WTC11 (cell line): ENCODE measurements around the gene IL10. TPM values are rescaled to one million over a fixed set of nuclear protein-coding genes. Genes with fewer than 3 reads are reported as not detected.
A peak's percentile ranks its signal among the peaks of the same experiment; 100 is the strongest.

Source experiments
- ATAC-seq: fragments of 200-7000 bp; cut with Tn5 transposase; 2 replicates; pipeline ENCODE4 v1.10.0; 2021; ENCODE audit warnings: mild to moderate bottlenecking, moderate library complexity
- Bru-seq: library from RNA; stranded (reverse); fragments of 400-500 nt; gene quantifications from one replicate; lab custom pipeline; 2021; lab: Mats Ljungman, UMichigan
- CTCF ChIA-PET: fragments of 300-600 bp; sonication (Branson Sonifier 250); formaldehyde crosslinking; loops from one replicate; lab custom pipeline; 2021; ENCODE audit warnings: antibody characterized with exemption; lab: Charles Lee
- POLR2A ChIA-PET: fragments of 350-600 bp; sonication (Branson Sonifier 250); formaldehyde crosslinking; loops from one replicate; lab custom pipeline; 2021; ENCODE audit warnings: antibody characterized with exemption; lab: Charles Lee
- DNase-seq: peaks from one replicate; pipeline ENCODE4 v3.0.0; 2021; ENCODE audit warnings: low spot score
- H3K27ac Mint-ChIP-seq: 2 replicates; pipeline ENCODE4 v1.8.0; 2021; ENCODE audit warnings: mixed read lengths
- H3K27me3 Mint-ChIP-seq: 2 replicates; pipeline ENCODE4 v1.8.0; 2021; ENCODE audit warnings: low read depth, mild to moderate bottlenecking, moderate library complexity, mixed read lengths
- H3K36me3 Mint-ChIP-seq: 2 replicates; pipeline ENCODE4 v1.8.0; 2021; ENCODE audit warnings: mixed read lengths
- H3K4me1 Mint-ChIP-seq: 2 replicates; pipeline ENCODE4 v1.8.0; 2022; ENCODE audit warnings: mixed read lengths
- H3K4me3 Mint-ChIP-seq: 2 replicates; pipeline ENCODE4 v1.8.0; 2021; ENCODE audit warnings: mild to moderate bottlenecking, moderate library complexity, mixed read lengths
- H3K9me3 Mint-ChIP-seq: 2 replicates; pipeline ENCODE4 v1.8.0; 2021; ENCODE audit warnings: mixed read lengths
- AR ChIP-seq: fragments of 250-450 bp; sonication (Bioruptor Pico); IDR thresholded peaks from 2 replicates; pipeline ENCODE4 v1.9.0; 2021; ENCODE audit warnings: mild to moderate bottlenecking
- ATF3 ChIP-seq: sonication (generic); formaldehyde crosslinking; conservative IDR thresholded peaks from 2 replicates; pipeline ENCODE4 v1.8.1; 2022; ENCODE audit warnings: mild to moderate bottlenecking, missing genetic modification reagents
- ERG ChIP-seq: fragments of 250-450 bp; sonication (Bioruptor Pico); IDR thresholded peaks from 2 replicates; pipeline ENCODE4 v1.8.0; 2021; ENCODE audit warnings: mild to moderate bottlenecking
- FOXP4 ChIP-seq: sonication (generic); formaldehyde crosslinking; IDR thresholded peaks from 2 replicates; pipeline ENCODE4 v1.8.0; 2022; ENCODE audit warnings: mild to moderate bottlenecking, missing genetic modification reagents
- IRF1 ChIP-seq: sonication (generic); formaldehyde crosslinking; IDR thresholded peaks from 2 replicates; pipeline ENCODE4 v1.8.0; 2023; ENCODE audit warnings: missing genetic modification reagents
- MLX ChIP-seq: sonication (generic); formaldehyde crosslinking; IDR thresholded peaks from 2 replicates; pipeline ENCODE4 v1.8.1; 2023; ENCODE audit warnings: mild to moderate bottlenecking, missing genetic modification reagents, moderate library complexity
- NFE2L1 ChIP-seq: sonication (generic); formaldehyde crosslinking; IDR thresholded peaks from 2 replicates; pipeline ENCODE4 v1.8.1; 2023; ENCODE audit warnings: missing genetic modification reagents
- NR3C1 ChIP-seq: sonication (generic); formaldehyde crosslinking; conservative IDR thresholded peaks from 2 replicates; pipeline ENCODE4 v1.8.1; 2023; ENCODE audit warnings: low read depth, mild to moderate bottlenecking, missing genetic modification reagents
- PREB ChIP-seq: sonication (generic); formaldehyde crosslinking; IDR thresholded peaks from 2 replicates; pipeline ENCODE4 v1.8.1; 2022; ENCODE audit warnings: mild to moderate bottlenecking, missing genetic modification reagents, moderate library complexity, borderline replicate concordance
- RORB ChIP-seq: fragments of 250-450 bp; sonication (Bioruptor Pico); IDR thresholded peaks from 2 replicates; pipeline ENCODE4 v1.9.0; 2021; ENCODE audit warnings: mild to moderate bottlenecking
- SMAD3 ChIP-seq: sonication (generic); formaldehyde crosslinking; IDR thresholded peaks from 2 replicates; pipeline ENCODE4 v1.8.0; 2022; ENCODE audit warnings: missing genetic modification reagents, mild to moderate bottlenecking, borderline replicate concordance
- SMAD4 ChIP-seq: sonication (generic); formaldehyde crosslinking; IDR thresholded peaks from 2 replicates; pipeline ENCODE4 v1.8.0; 2022; ENCODE audit warnings: mild to moderate bottlenecking, missing genetic modification reagents
- SP1 ChIP-seq: sonication (generic); formaldehyde crosslinking; conservative IDR thresholded peaks from 2 replicates; pipeline ENCODE4 v1.8.1; 2022; ENCODE audit warnings: missing genetic modification reagents
- TCF7 ChIP-seq: sonication (generic); formaldehyde crosslinking; IDR thresholded peaks from 2 replicates; pipeline ENCODE4 v1.8.0; 2022; ENCODE audit warnings: mild to moderate bottlenecking, low read depth, missing genetic modification reagents, moderate library complexity
- TEAD1 ChIP-seq: sonication (generic); formaldehyde crosslinking; IDR thresholded peaks from 2 replicates; pipeline ENCODE4 v1.8.0; 2022; ENCODE audit warnings: mild to moderate bottlenecking, missing genetic modification reagents
- TEAD4 ChIP-seq: sonication (generic); formaldehyde crosslinking; IDR thresholded peaks from 2 replicates; pipeline ENCODE4 v1.8.0; 2022; ENCODE audit warnings: mild to moderate bottlenecking, missing genetic modification reagents
- ZBTB43 ChIP-seq: sonication (generic); formaldehyde crosslinking; IDR thresholded peaks from 2 replicates; pipeline ENCODE4 v1.8.1; 2023; ENCODE audit warnings: mild to moderate bottlenecking, missing genetic modification reagents
- ZMAT4 ChIP-seq: fragments of 250-450 bp; sonication (Bioruptor Pico); IDR thresholded peaks from 2 replicates; pipeline ENCODE4 v1.9.0; 2021; ENCODE audit warnings: mild to moderate bottlenecking
- ZNF232 ChIP-seq: sonication (generic); formaldehyde crosslinking; IDR thresholded peaks from 2 replicates; pipeline ENCODE4 v1.8.0; 2022; ENCODE audit warnings: mild to moderate bottlenecking, missing genetic modification reagents
- ZNF263 ChIP-seq: sonication (generic); formaldehyde crosslinking; IDR thresholded peaks from 2 replicates; pipeline ENCODE4 v1.8.1; 2022; ENCODE audit warnings: low read depth, mild to moderate bottlenecking, moderate library complexity, missing genetic modification reagents
- ZNF423 ChIP-seq: fragments of 250-450 bp; sonication (Bioruptor Pico); IDR thresholded peaks from 2 replicates; pipeline ENCODE4 v2.1.2; 2022; ENCODE audit warnings: mild to moderate bottlenecking, moderate library complexity
- ZSCAN18 ChIP-seq: fragments of 250-450 bp; sonication (Bioruptor Pico); IDR thresholded peaks from 2 replicates; pipeline ENCODE4 v2.1.2; 2022; ENCODE audit warnings: mild to moderate bottlenecking, moderate library complexity
- long read RNA-seq, 3 experiments: library from RNA in 1 of 3; library from capped mRNA in 1 of 3; library from polyadenylated mRNA in 1 of 3; unstranded in 2 of 3; stranded (forward) in 1 of 3; transcript quantifications; one replicate each; pipeline ENCODE4 v2.0.0, GENCODE V29; 2021
- total RNA-seq: library from RNA; stranded (reverse); gene quantifications from 3 replicates; pipeline ENCODE4 v1.2.3, GENCODE V29; 2021

IL10 gene
- total RNA-seq: not detected in 3 replicates
- Bru-seq, nascent RNA: not detected
- long read RNA-seq, experiment 1: 0 reads
- long read RNA-seq, experiment 2: 0 reads
- long read RNA-seq, experiment 3: 0 reads

GRCh38 chr1:206772243-206772937, at the start of gene IL10:
IL10 (minus strand) TSS chr1:206772494; CDS start chr1:206772435, 59 bp downstream.
- no peak for TF ChIP-seq SP1
- TF ChIP-seq ZNF263 (CRISPR knock-in tag): no peak
- no peak for TF ChIP-seq ZNF232 (CRISPR knock-in tag)
- no peak for TF ChIP-seq ZMAT4 (CRISPR knock-in tag)
- TF ChIP-seq AR (CRISPR knock-in tag): no peak
- no peak for TF ChIP-seq RORB (CRISPR knock-in tag)
- TF ChIP-seq PREB (CRISPR knock-in tag): no peak
- no peak for TF ChIP-seq MLX
- no peak for TF ChIP-seq ZBTB43 (CRISPR knock-in tag)
- TF ChIP-seq ERG (CRISPR knock-in tag): no peak
- TF ChIP-seq TEAD4 (CRISPR knock-in tag): no peak
- TF ChIP-seq NFE2L1 (CRISPR knock-in tag): no peak
- ChIA-PET POLR2A (no interaction called here), CTCF (interaction anchor here (1.1 to 3.8 kb wide), 3 partner anchors 11 to 37 kb away, joined by 3 to 16 read pairs (median 3); no protein-coding TSS in a partner anchor)
- Mint-ChIP-seq H3K36me3 (no peaks in the 10 kb centered on the region), H3K27me3 (peaks cover 4% of the 10 kb centered on the region), H3K4me3 (no peak within 1 kb of the TSS), H3K4me1 (peaks cover 28% of the 10 kb centered on the region), H3K27ac (no peak within 1 kb of the TSS), H3K9me3 (no peaks in the 10 kb centered on the region)
- DNase-seq: no peak
- ATAC-seq: no peak

GRCh38 chr1:206821493-206821892, 49.2 kb upstream of the IL10 start:
- Mint-ChIP-seq H3K27ac (no peak overlapping the region), H3K9me3 (no peaks in the 10 kb centered on the region), H3K36me3 (no peaks in the 10 kb centered on the region), H3K4me3 (no peak overlapping the region), H3K27me3 (peaks cover 5% of the 10 kb centered on the region; the same call in 1 of the 2 replicates), H3K4me1 (peaks cover 12% of the 10 kb centered on the region)
- ChIA-PET POLR2A (no interaction called here), CTCF (interaction anchor here (0.9 to 1.2 kb wide), 2 partner anchors 12 to 87 kb away, joined by 4 to 7 read pairs; no protein-coding TSS in a partner anchor)
- no peak for DNase-seq
- peak; percentile 48 for ATAC-seq
- no peak for TF ChIP-seq RORB (CRISPR knock-in tag)
- no peak for TF ChIP-seq IRF1 (CRISPR knock-in tag)
- TF ChIP-seq TCF7 (CRISPR knock-in tag): no peak
- TF ChIP-seq ATF3 (CRISPR knock-in tag): no peak
- no peak for TF ChIP-seq FOXP4
- TF ChIP-seq ZSCAN18 (CRISPR knock-in tag): no peak
- no peak for TF ChIP-seq SMAD3 (CRISPR knock-in tag)
- no peak for TF ChIP-seq NR3C1
- TF ChIP-seq TEAD1 (CRISPR knock-in tag): no peak
- no peak for TF ChIP-seq ZNF423 (CRISPR knock-in tag)
- TF ChIP-seq SMAD4 (CRISPR knock-in tag): no peak
